Right kidney (tissue), 1 donor: ENCODE results near the gene NR2C1.

Experiments
- DNase-seq: peaks from one replicate; pipeline ENCODE4 v3.0.0-alpha.2; 2016

Gene NR2C1

GRCh38 chr12:95088379-95088778 is 15.0 kb upstream of the NR2C1 start:
- no peak for DNase-seq

DNA sequence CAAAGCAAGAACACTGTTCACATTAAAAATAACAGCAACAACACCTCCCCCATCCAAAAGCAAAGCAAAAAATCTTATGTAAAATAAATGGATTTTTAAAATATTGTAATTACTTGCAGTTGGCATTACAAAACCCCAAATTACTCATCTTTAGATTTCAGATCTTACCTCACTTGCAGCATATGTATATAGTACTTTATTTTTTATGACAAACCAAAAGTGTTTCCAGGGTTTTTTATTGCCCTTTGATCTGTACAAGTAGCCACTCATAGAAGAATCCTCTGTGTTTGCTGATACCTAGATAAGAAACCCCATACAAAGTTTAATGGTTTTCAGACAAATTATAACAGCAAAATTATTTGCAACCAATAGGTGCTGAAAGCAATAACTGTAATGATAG is 12.2 kb upstream of the NR2C1 start:
- DNase-seq, result no peak

DNA sequence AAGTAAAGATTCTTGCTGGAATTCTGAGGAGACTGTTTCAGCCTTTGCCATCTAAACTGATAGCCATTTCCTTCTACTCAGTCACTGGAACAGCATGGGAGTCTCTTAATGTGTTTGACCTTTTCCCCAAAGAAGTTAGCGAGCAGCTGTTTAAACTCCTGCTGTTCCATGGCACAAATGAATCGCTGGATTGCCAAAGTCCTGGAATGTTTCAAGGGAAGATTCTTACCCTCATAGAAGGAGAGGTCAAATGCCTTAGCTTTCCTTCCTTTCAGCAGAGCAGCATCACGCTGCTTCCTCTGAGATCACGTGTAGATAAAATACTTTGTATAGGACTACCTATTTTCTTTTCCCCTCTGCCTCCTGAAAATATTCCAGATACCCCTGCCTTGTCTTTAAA is 10.5 kb upstream of the NR2C1 start:
- DNase-seq, result peak; percentile 33

DNA sequence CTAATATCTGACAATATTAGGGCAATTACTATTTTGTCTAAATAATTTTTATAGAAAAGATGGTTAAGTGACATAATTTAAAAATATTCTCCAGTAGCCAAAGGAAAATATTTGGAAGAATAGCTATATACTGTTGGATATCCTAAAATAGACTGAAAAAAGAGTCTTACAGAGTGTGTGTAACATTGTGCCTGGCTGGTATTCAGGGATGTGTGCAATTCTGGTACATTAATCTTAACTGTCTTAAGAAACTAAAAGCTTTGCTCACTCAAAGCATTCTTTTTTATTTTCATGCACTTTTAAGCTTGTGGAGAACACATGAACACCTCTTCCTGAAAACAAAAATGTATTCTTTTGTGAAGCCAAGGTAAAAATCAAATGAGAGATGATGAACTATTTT is 10.1 kb upstream of the NR2C1 start:
- DNase-seq, result no peak

DNA sequence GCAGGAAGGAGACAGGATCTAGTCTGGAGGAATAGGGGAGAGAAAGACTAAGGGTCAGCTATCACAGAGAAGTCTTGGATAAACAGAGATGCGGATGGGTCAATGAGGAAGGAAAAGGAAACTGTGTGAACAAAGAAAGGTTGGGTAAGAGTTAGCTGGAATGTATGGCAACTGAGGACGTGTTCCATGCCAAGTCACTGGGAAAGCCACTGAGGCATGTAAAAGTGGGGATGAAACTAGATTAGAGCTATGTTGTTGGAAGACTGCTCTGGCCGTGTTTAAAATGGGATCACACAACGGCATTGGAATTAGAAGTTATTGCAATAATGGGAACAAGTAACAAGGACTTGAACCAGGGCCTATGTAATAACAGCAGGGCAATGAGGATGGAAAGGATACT is 3.9 kb upstream of the NR2C1 start:
- no peak for DNase-seq

DNA sequence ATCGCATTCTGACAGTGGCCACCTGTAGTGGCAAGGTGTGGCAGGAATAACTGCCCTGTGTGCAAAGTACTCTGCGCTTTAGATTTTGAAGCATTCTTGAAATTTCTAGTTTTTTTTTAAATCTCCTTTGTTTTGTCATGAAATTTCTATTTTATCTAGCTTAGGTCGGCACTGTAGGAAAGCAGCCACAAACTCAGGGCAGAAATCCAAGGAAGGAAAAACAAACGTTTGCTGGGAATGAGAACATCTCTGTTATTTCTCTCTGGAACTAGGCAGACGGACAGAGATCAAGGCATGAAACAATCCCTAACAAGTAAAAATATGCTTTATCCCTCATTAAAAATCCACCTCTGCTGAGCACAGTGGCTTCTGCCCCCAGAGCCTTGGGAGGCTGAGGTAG is 1.3 kb upstream of the NR2C1 start:
- DNase-seq, result no peak

DNA sequence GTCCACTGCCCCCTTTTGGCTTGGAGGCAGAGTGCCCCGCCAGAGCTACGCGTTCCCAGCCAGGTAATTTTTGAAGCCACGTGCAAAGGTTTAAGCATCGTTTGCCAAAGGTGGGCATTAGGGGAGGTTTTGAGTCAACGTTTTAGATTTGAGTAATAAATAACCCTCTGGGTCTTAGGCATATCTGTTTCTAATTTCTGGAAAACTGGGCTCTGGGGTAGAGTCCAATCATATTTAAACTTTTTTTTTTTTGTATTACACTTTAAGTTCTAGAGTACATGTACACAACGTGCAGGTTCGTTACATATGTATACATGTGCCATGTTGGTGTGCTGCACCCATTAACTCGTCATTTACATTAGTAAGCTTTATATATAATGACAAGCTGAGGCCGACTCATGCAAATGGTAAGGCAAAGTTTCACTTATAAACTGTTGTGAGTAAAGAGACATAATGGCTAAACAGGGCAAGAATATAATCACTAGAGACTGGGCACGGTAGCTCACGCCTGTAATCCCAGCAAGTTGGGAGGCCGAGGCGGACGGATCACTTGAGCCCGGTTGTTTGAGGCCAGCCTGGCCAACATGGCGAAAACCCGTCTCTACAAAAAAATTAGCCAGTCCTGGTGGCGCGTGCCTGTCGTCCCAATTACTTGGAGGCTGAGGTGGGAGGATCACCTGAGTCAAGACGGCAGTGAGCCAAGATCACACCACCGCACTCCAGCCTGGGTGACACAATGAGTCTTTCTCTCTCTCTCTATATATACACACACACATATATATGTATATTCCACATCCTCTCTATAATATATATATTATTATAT is 491 bp upstream of the NR2C1 start:
- no peak for DNase-seq

DNA sequence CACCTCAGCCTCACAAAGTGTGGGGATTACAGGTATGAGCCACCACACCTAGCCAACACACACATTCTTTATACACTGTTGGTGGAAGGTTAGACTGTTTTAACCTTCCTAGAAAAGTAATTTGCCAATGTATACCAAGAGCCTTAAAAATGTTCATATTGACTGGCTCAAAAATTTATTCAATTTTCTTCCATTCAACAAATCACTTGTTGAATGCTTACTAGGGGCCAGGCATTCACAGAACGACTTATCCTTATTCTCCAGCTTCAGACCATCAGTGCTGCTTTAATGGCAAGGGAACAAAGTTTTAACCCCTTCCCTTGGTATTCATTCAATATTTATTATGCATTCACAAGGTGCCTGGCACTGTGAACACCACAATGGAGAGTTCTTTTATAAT is 3.0 kb downstream of the NR2C1 start:
- DNase-seq, result no peak

- no peak for DNase-seq
These were observed 7.1 kb downstream of the NR2C1 start for GRCh38 chr12:95066091-95066855.

- no peak for DNase-seq
These were observed 12.5 kb downstream of the NR2C1 start for GRCh38 chr12:95060951-95061350.

- no peak for DNase-seq
These were observed 13.4 kb downstream of the NR2C1 start for GRCh38 chr12:95059984-95060383.

DNA sequence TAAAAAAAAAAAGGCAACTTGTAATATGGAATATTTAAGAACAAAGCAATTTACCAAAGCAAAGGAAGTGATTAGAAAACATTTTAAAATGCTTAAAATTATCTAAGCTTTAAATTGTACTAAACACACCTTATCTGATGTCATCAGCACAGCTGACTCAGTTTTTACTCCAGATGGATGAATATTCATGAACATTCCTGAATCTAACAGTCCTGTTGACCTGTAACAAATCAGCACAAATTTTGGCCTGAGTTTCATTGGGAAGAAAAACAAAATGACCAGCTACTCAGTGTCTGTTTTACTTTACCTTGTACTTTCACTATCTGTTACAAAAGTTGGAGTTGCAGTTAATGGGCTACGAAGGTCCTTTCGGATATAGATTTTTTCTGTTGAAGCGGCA is 16.0 kb downstream of the NR2C1 start:
- no peak for DNase-seq

DNA sequence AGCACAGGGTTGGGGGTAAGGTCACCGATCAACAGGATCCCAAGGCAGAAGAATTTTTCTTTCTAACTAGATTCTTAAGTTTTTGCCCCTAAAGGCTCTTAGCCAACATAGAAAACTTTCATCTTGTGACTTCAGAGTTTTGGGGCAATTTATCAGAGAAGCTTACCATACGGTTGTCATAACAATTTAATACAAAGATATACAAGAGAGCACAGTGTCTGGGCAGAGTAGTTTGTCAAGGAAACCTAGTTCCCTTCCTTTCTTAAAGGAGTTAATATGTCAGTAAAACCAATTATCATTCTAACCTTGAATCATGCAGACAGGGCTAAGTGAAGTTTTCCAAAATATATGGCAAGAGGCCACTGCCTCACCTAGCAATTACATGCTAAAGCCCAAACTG is 18.4 kb downstream of the NR2C1 start:
- DNase-seq, result no peak

GRCh38 chr12:95054206-95054605 is 19.2 kb downstream of the NR2C1 start:
- DNase-seq, result no peak

GRCh38 chr12:95051241-95051640 is 22.2 kb downstream of the NR2C1 start:
- DNase-seq, result no peak

GRCh38 chr12:95037906-95038305 is 35.5 kb downstream of the NR2C1 start:
- no peak for DNase-seq

GRCh38 chr12:95034750-95035149 is 38.7 kb downstream of the NR2C1 start:
- no peak for DNase-seq

- no peak for DNase-seq
These were observed 50.9 kb downstream of the NR2C1 start for GRCh38 chr12:95022477-95022876.

DNA sequence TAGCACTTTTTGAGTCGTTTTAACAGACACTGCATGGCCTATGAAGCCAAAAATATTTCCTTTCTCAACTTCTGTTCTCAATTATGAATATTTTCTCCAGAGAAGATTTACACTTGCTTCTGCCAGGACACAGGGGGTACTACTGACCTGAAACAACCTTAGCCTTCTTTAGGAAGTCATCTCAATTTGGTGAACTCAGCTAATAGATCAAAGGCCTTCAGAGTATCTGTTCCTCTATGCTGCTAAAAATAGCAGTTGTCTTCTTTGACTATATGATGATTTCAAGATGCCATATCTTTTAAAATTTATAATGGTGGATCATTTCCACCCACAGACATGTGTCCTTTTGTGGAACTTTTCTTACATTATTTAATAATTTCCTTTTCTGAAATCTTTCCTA is 55.9 kb downstream of the NR2C1 start:
- no peak for DNase-seq

DNA sequence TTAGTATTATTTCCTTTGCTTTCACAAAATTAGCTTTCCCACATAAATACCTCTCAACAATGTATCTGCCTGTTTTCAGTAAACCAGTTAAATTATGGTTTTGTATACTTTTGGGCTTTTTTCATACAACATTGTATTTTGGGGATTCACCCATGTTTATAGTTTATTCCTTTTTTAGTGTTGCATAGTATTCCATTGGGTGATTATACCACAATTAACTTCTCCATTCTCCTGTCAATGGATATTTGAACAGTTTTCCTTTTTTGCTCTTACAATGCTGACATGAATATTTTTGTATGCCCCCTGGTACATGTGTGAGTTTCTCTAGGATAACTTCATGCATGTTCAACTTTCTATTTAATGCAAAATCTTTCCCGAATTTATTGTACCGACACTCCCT is 57.3 kb downstream of the NR2C1 start:
- DNase-seq, result no peak

DNA sequence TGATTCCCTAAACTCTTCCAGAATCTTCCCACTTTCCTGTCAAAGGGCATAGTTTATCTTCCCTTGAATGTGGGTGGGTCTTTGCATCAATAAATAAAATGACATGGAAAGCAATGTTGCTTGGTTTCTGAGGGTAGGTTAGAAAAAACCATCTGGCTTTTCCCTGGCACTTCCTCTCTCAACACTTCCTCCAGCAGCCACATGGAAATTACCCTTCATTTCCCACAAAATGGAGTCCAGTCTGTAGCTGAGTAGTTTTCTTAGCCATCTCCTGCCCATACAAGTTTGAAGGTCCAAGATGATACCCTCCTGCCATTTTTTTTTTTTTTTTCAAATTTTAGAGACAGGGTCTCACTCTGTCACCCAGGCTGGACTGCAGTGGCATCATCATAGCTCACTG is 58.9 kb downstream of the NR2C1 start:
- no peak for DNase-seq

- no peak for DNase-seq
These were observed 67.2 kb downstream of the NR2C1 start for GRCh38 chr12:95006206-95006605.

- no peak for DNase-seq
These were observed 68.8 kb downstream of the NR2C1 start for GRCh38 chr12:95004610-95005009.

- DNase-seq, result no peak
These were observed 69.5 kb downstream of the NR2C1 start for GRCh38 chr12:95003921-95004272.
